HG02870 (cell line): ENCODE results near the gene DDTL.
"Not testable (repeated sequence)": the region's sequence is repeated elsewhere in the genome, so short reads cannot be mapped to it uniquely, and the experiment has no call there.

Experiments used
- ATAC-seq: cut with Tn5 transposase; IDR thresholded peaks from one replicate; pipeline ENCODE4 v1.9.1; 2021; ENCODE audit warnings: mild to moderate bottlenecking, moderate library complexity; ENCODE audit not compliant: unreplicated experiment

The DDTL gene

GRCh38 chr22:23966568-23966967 lies at the start of gene DDTL:
DDTL (plus strand) TSS chr22:23966888; CDS start chr22:23966915, 27 bp downstream.
- ATAC-seq = peak; percentile 91

- ATAC-seq = not testable (repeated sequence)
These were observed 46.4 kb upstream of the DDTL start for GRCh38 chr22:23920267-23920611.

- ATAC-seq = not testable (repeated sequence)
These were observed 45.0 kb upstream of the DDTL start for GRCh38 chr22:23921586-23922201.

- no peak for ATAC-seq
These were observed 43.8 kb upstream of the DDTL start for GRCh38 chr22:23922921-23923320.

- ATAC-seq = no peak
These were observed 41.6 kb upstream of the DDTL start for GRCh38 chr22:23925020-23925606.

- no peak for ATAC-seq
These were observed 40.1 kb upstream of the DDTL start for GRCh38 chr22:23926561-23926960.

- ATAC-seq = no peak
These were observed 28.2 kb upstream of the DDTL start for GRCh38 chr22:23938328-23939016.

GRCh38 chr22:23939017-23939357 lies 27.7 kb upstream of the DDTL start:
- ATAC-seq = no peak

GRCh38 chr22:23940166-23940565 lies 26.5 kb upstream of the DDTL start:
- ATAC-seq = not testable (repeated sequence)

- not testable (repeated sequence) for ATAC-seq
These were observed 19.3 kb upstream of the DDTL start for GRCh38 chr22:23947391-23947790.

- ATAC-seq = not testable (repeated sequence)
These were observed 16.9 kb upstream of the DDTL start for GRCh38 chr22:23949764-23950163.

GRCh38 chr22:23951383-23951782 lies 15.3 kb upstream of the DDTL start:
- ATAC-seq = not testable (repeated sequence)

GRCh38 chr22:23952794-23953405 lies 13.8 kb upstream of the DDTL start:
- ATAC-seq = not testable (repeated sequence)

- ATAC-seq = not testable (repeated sequence)
These were observed 13.2 kb upstream of the DDTL start for GRCh38 chr22:23953485-23953884.

- ATAC-seq = not testable (repeated sequence)
These were observed 12.3 kb upstream of the DDTL start for GRCh38 chr22:23954193-23954990.

- ATAC-seq = not testable (repeated sequence)
These were observed 11.7 kb upstream of the DDTL start for GRCh38 chr22:23954991-23955305.

- not testable (repeated sequence) for ATAC-seq
These were observed 10.8 kb upstream of the DDTL start for GRCh38 chr22:23955886-23956285.

- not testable (repeated sequence) for ATAC-seq
These were observed 10.3 kb upstream of the DDTL start for GRCh38 chr22:23956301-23956900.

- not testable (repeated sequence) for ATAC-seq
These were observed 5.5 kb upstream of the DDTL start, which contains the start of gene GSTT2B for GRCh38 chr22:23961084-23961771. GSTT2B (minus strand) TSS chr22:23961195; CDS start chr22:23961131, 64 bp downstream.

- not testable (repeated sequence) for ATAC-seq
These were observed 594 bp upstream of the DDTL start for GRCh38 chr22:23966094-23966493.
